Measurements from ENCODE around the gene CDH23. TPM values are rescaled to one million over a fixed set of nuclear protein-coding genes. Genes with fewer than 3 reads are reported as not detected.

CDH23 gene
- total and polyA plus RNA-seq, 10 of the 15 experiments (the other 5 are each of a cell fraction or from before 2014, with no cell fraction given), result 0.09 to 0.40 (median 0.15) TPM; not detected in 1

- no peak for ATAC-seq
- WGBS (ENCODE audit: insufficient coverage, insufficient replicate concordance, low lambda C conversion rate, missing lambda C conversion rate), result 63% methylated on average over 13 of the region's 13 CpGs
- Histone ChIP-seq H3K9me3 (replicated peaks; ENCODE audit: control insufficient read depth, insufficient read depth, low read length) (no peaks in the 10 kb centered on the region), H4K20me1 (ENCODE audit: control insufficient read depth, insufficient read depth) (no peaks in the 10 kb centered on the region), H3K79me2 (ENCODE audit: control insufficient read depth, insufficient read depth, low read length) (no peaks in the 10 kb centered on the region), H3K4me3 (no peak overlapping the region), H3K27ac (ENCODE audit: control insufficient read depth, insufficient read depth) (no peak overlapping the region), H3K4me2 (ENCODE audit: control insufficient read depth, insufficient read depth) (no peak overlapping the region), H2AFZ (ENCODE audit: control insufficient read depth, low read depth, low read length) (no peak overlapping the region), H3K4me1 (ENCODE audit: control insufficient read depth, insufficient read depth, low read length) (peaks cover 6% of the 10 kb centered on the region), H3K36me3 (ENCODE audit: control insufficient read depth in 2 of 2, insufficient read depth in 2 of 2, low read length in 1 of 2) (peaks cover 0 to 3% of the 10 kb centered on the region in 2 experiments; a peak in 2 of 4 replicates), H3K9ac (ENCODE audit: control insufficient read depth, insufficient read depth, low read length) (no peak overlapping the region), H3K27me3 (replicated peaks in 1 of 2; ENCODE audit: control insufficient read depth in 2 of 2, insufficient read depth in 2 of 2, low read length in 1 of 2) (no peaks in the 10 kb centered on the region)
- DNase-seq (ENCODE audit: low read depth, low spot score), result no peak
- in situ Hi-C loops (cut with MboI), result loop anchor here (5.0 kb wide), 1 partner anchor 498 kb away; no protein-coding TSS in a partner anchor
- BruUV-seq (replicated peaks), result no TSS peak
- FAIRE-seq, result no peak
- intact Hi-C loops (cut with micrococcal nuclease; ENCODE audit: unreplicated experiment), result loop anchor here (5.0 kb wide), 1 partner anchor 103 kb away; no protein-coding TSS in a partner anchor
- RAD21 ChIA-PET (ENCODE audit: unreplicated experiment), result interaction anchor here (0.7 to 1.9 kb wide), 3 partner anchors 27 to 86 kb away, joined by 3 to 4 read pairs (median 4); no protein-coding TSS in a partner anchor
- CTCF ChIA-PET, result interaction anchor here (0.8 to 8.9 kb wide), 6 partner anchors 13 to 104 kb away, joined by 3 to 46 read pairs (median 6); no protein-coding TSS in a partner anchor
- POLR2A ChIA-PET, result interaction anchor here (0.7 kb wide), 1 partner anchor 53 kb away, joined by 4 read pairs; no protein-coding TSS in a partner anchor
- SMC1A ChIA-PET (ENCODE audit: uncharacterized antibody, unreplicated experiment), result no interaction called here
- TF ChIP-seq HCFC1 (IDR thresholded peaks at IDR 0.05; ENCODE audit: low read length) (no peak), PKNOX1 (IDR thresholded peaks at IDR 0.05) (no peak), NBN (IDR thresholded peaks at IDR 0.05) (no peak), PRDM15 (CRISPR knock-in tag; IDR thresholded peaks at IDR 0.05) (no peak), JUNB (IDR thresholded peaks at IDR 0.05) (no peak), BCLAF1 (IDR thresholded peaks at IDR 0.05) (no peak), TCF3 (IDR thresholded peaks at IDR 0.05; ENCODE audit: borderline replicate concordance, insufficient read depth, low read depth, low read length) (no peak), RELB (IDR thresholded peaks at IDR 0.05; ENCODE audit: low read depth) (no peak), USF1 (IDR thresholded peaks at IDR 0.05; ENCODE audit: borderline replicate concordance, extremely low read length, insufficient read depth, low read depth, low read length) (no peak), EED (IDR thresholded peaks at IDR 0.05; ENCODE audit: low read depth) (no peak)
Observed at GRCh38 chr10:71810048-71810750, 413.5 kb downstream of the CDH23 start.

Data from GM12878 (cell line).